HCT116 (cell line): Measurements from ENCODE around the gene SLC6A8. TPM values are rescaled to one million over a fixed set of nuclear protein-coding genes. Genes with fewer than 3 reads are reported as not detected.

Source experiments
- ATAC-seq: fragments of 200-7000 bp; cut with Tn5 transposase; 2 replicates; pipeline ENCODE4 v1.9.1; 2020; ENCODE audit warnings: mild to moderate bottlenecking, moderate library complexity
- BruUV-seq: library from RNA; stranded (reverse); fragments of 400-500 nt; replicated peaks from 2 replicates; lab custom pipeline; 2021; lab: Mats Ljungman, UMichigan
- CTCF ChIA-PET: fragments of 300-600 bp; sonication (Branson Sonifier 250); formaldehyde crosslinking; loops from one replicate; lab custom pipeline; 2021; ENCODE audit warnings: antibody characterized with exemption; lab: Charles Lee
- POLR2A ChIA-PET: fragments of 300-600, 350-600 bp; sonication (Branson Sonifier 250); formaldehyde crosslinking; loops from one replicate; lab custom pipeline; 2021; ENCODE audit warnings: antibody characterized with exemption; lab: Charles Lee
- RAD21 ChIA-PET, 2 experiments: fragments of 300-600 bp; sonication (Branson Sonifier 250); formaldehyde crosslinking; loops; one replicate each; lab custom pipeline; 2023; ENCODE audit warnings: low total read pairs in 2 of 2; ENCODE audit not compliant: uncharacterized antibody in 2 of 2, unreplicated experiment in 2 of 2, low non-redundant PET in 1 of 2; lab: Charles Lee
- DNase-seq: peaks from one replicate; pipeline ENCODE4 v3.0.0-alpha.2; 2010; ENCODE audit warnings: low read depth, low spot score
- H2AFZ ChIP-seq: fragments of 200-600 bp; shearing (Covaris generic), sonication (generic); 2 replicates; pipeline ENCODE4 v1.6.1; 2017; ENCODE audit warnings: low read depth, mixed run types, mixed read lengths, antibody characterized with exemption, low read length; ENCODE audit not compliant: poor library complexity, severe bottlenecking
- H3K27ac ChIP-seq: 2 replicates; pipeline ENCODE4 v1.5.1; 2012; ENCODE audit warnings: low read depth, low read length
- H3K27me3 ChIP-seq: fragments of 200-600 bp; sonication (generic); 2 replicates; pipeline ENCODE4 v1.6.1; 2016; ENCODE audit warnings: mixed run types, low read length, mixed read lengths; ENCODE audit not compliant: insufficient read depth
- H3K36me3 ChIP-seq, 2 experiments: fragments of 200-500 bp in 1 of 2; fragments of 200-600 bp in 1 of 2; sonication (Bioruptor generic) in 1 of 2; sonication (generic) in 1 of 2; 2 replicates each; pipeline versions ENCODE4 v1.5.1 to v1.6.1; 2014 to 2016; ENCODE audit warnings: low read length in 2 of 2, inconsistent platforms in 1 of 2, mixed read lengths in 1 of 2, mixed run types in 1 of 2; ENCODE audit not compliant: insufficient read depth in 2 of 2, control insufficient read depth in 1 of 2
- H3K4me1 ChIP-seq, 2 experiments: fragments of 200-600 bp in 1 of 2; sonication (generic) in 1 of 2; 2 replicates each; pipeline versions ENCODE4 v1.5.1 to v1.6.1; 2012 to 2017; ENCODE audit warnings: low read length in 2 of 2, inconsistent platforms in 1 of 2, mild to moderate bottlenecking in 1 of 2, mixed read lengths in 1 of 2, mixed run types in 1 of 2, moderate library complexity in 1 of 2; ENCODE audit not compliant: insufficient read depth in 2 of 2, control insufficient read depth in 1 of 2
- H3K4me2 ChIP-seq: fragments of 200-600 bp; sonication (generic); 2 replicates; pipeline ENCODE4 v1.6.1; 2017; ENCODE audit warnings: mixed run types, low read length, mixed read lengths
- H3K4me3 ChIP-seq, 2 experiments: fragments of 200-600 bp in 1 of 2; sonication (generic) in 1 of 2; replicated peaks in 1 of 2; 2 replicates each; pipeline ENCODE4 v1.5.1; 2011 to 2016; ENCODE audit warnings: low read length in 2 of 2, control low read depth in 1 of 2, low read depth in 1 of 2, mild to moderate bottlenecking in 1 of 2, mixed read lengths in 1 of 2, mixed run types in 1 of 2
- H3K79me2 ChIP-seq: fragments of 200-600 bp; sonication (generic); 2 replicates; pipeline ENCODE4 v1.6.1; 2017; ENCODE audit warnings: mild to moderate bottlenecking, mixed run types, low read length, moderate library complexity, mixed read lengths; ENCODE audit not compliant: insufficient read depth
- H3K9ac ChIP-seq: fragments of 200-600 bp; sonication (generic); 2 replicates; pipeline ENCODE4 v1.6.1; 2016; ENCODE audit warnings: low read length, mixed read lengths
- H3K9me2 ChIP-seq: fragments of 200-600 bp; sonication (generic), shearing (Covaris generic); 2 replicates; pipeline ENCODE4 v1.6.1; 2017; ENCODE audit warnings: mixed run types, mild to moderate bottlenecking, moderate library complexity; ENCODE audit not compliant: insufficient read depth
- H3K9me3 ChIP-seq, 2 experiments: fragments of 200-500 bp in 1 of 2; fragments of 200-600 bp in 1 of 2; sonication (Bioruptor generic) in 1 of 2; sonication (generic) in 1 of 2; 2 replicates each; pipeline ENCODE4 v1.6.1; 2014 to 2017; ENCODE audit warnings: low read length in 2 of 2, mixed read lengths in 2 of 2, inconsistent platforms in 1 of 2, low read depth in 1 of 2, mild to moderate bottlenecking in 1 of 2, mixed run types in 1 of 2, moderate library complexity in 1 of 2; ENCODE audit not compliant: control insufficient read depth in 1 of 2, insufficient read depth in 1 of 2
- H4K20me1 ChIP-seq: fragments of 200-600 bp; sonication (generic), shearing (Covaris generic); 2 replicates; pipeline ENCODE4 v1.6.1; 2017; ENCODE audit warnings: mixed run types, mild to moderate bottlenecking, moderate library complexity; ENCODE audit not compliant: insufficient read depth
- CEBPB ChIP-seq: IDR thresholded peaks from 2 replicates; pipeline ENCODE4 v1.6.1; 2012; ENCODE audit warnings: low read depth
- EGR1 ChIP-seq: IDR thresholded peaks from 2 replicates; pipeline ENCODE4 v1.6.1; 2012; ENCODE audit warnings: low read depth
- ELF1 ChIP-seq: IDR thresholded peaks from 2 replicates; pipeline ENCODE4 v1.6.1; 2012; ENCODE audit warnings: low read depth, borderline replicate concordance
- EZH2 ChIP-seq: fragments of 200-600 bp; sonication (generic); IDR thresholded peaks from 2 replicates; pipeline ENCODE4 v1.6.1; 2017; ENCODE audit warnings: antibody characterized with exemption, mixed run types
- EZH2phosphoT487 ChIP-seq: fragments of 200-600 bp; IDR thresholded peaks from 2 replicates; pipeline ENCODE4 v1.6.1; 2018; ENCODE audit warnings: antibody characterized with exemption, borderline replicate concordance
- POLR2A ChIP-seq: IDR thresholded peaks from 2 replicates; pipeline ENCODE4 v1.7.0; 2011; ENCODE audit warnings: borderline replicate concordance; ENCODE audit not compliant: insufficient read depth, insufficient read length; ENCODE audit errors: extremely low read depth
- POLR2AphosphoS5 ChIP-seq: IDR thresholded peaks from 2 replicates; pipeline ENCODE4 v1.6.1; 2011; ENCODE audit warnings: mild to moderate bottlenecking, low read depth, low read length, moderate library complexity
- RAD21 ChIP-seq: IDR thresholded peaks from 2 replicates; pipeline ENCODE4 v1.6.1; 2012; ENCODE audit warnings: low read depth, mild to moderate bottlenecking
- SIN3A ChIP-seq: IDR thresholded peaks from 2 replicates; pipeline ENCODE4 v1.6.1; 2012; ENCODE audit warnings: low read depth
- SRF ChIP-seq: IDR thresholded peaks from 2 replicates; pipeline ENCODE4 v1.6.1; 2012; ENCODE audit warnings: low read depth
- YY1 ChIP-seq: IDR thresholded peaks from 2 replicates; pipeline ENCODE4 v1.6.1; 2011; ENCODE audit warnings: low read length, low read depth, moderate library complexity, mild to moderate bottlenecking; ENCODE audit not compliant: insufficient replicate concordance; ENCODE audit errors: extremely low read depth
- ZFX ChIP-seq: fragments of 450-650 bp; IDR thresholded peaks from 2 replicates; pipeline ENCODE4 v1.6.1; 2017
- ZNF274 ChIP-seq: fragments of 200-500 bp; sonication (Bioruptor generic); IDR thresholded peaks from 2 replicates; pipeline ENCODE4 v1.6.1; 2014; ENCODE audit warnings: mild to moderate bottlenecking, low read depth, low read length, inconsistent platforms
- intact Hi-C: fragments of 100-400 bp; cut with micrococcal nuclease; formaldehyde crosslinking; loops from 2 replicates; pipeline ENCODE4 v1.10.0; 2022
- total RNA-seq: library from RNA; stranded (reverse); gene quantifications from one replicate; pipeline ENCODE4 v1.2.1, GENCODE V29; 2021; ENCODE audit not compliant: unreplicated experiment
- TF ChIP-seq, protein P1 (sequence below): IDR thresholded peaks from 2 replicates; pipeline ENCODE4 v1.6.1; 2012; ENCODE audit warnings: low read depth
- TF ChIP-seq, protein P2 (sequence below): IDR thresholded peaks from 2 replicates; pipeline ENCODE4 v1.6.1; 2011; ENCODE audit warnings: mild to moderate bottlenecking, low read length, moderate library complexity; ENCODE audit not compliant: insufficient replicate concordance; ENCODE audit errors: extremely low read depth

SLC6A8 gene
- total RNA-seq, 1 experiment from 2014 or later = 101 TPM

DNA sequence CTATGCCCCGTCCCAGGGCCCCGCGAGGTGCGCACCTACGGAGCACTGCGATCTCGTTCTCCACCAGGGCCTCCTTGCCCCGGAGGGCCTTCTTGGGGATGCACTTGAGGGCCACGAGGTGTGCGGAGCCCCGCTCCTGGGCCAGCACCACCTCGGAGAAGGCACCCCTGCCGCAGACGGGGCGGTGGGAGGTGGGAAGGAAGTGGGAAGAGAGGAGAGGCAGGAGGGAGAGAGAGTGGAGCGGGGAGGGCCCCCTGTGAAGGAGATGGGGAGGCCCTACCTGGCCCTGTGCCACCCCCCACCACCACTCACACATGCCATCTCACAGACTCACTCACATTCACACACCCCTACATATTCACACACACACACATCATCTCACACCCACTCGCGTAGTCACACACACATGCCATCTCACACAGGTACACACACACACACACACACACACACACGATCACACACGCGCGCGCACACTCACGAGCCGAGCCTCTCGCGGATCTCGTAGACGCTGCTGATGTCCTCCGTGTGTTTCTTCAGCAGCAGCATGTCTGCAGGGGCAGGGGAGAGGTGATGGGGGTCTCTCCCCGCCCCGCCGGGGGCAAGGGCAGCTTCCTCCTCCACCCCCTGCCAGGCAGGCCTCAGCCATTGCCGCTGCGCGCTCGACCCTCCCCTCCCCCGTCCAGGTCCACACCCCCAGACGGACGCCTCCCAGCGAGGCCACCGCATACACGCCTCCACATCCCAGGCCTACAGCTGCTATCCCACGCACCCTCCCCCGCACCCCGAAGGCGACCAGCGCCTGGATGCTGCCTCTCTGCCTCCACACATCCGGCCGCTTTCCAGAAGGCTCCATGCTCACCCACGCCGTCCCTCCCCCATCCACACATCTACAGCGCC, 14.9 kb upstream of the SLC6A8 start:
- CTCF ChIA-PET = no interaction called here
- no peak for TF ChIP-seq SIN3A
- TF ChIP-seq, protein P1, sequence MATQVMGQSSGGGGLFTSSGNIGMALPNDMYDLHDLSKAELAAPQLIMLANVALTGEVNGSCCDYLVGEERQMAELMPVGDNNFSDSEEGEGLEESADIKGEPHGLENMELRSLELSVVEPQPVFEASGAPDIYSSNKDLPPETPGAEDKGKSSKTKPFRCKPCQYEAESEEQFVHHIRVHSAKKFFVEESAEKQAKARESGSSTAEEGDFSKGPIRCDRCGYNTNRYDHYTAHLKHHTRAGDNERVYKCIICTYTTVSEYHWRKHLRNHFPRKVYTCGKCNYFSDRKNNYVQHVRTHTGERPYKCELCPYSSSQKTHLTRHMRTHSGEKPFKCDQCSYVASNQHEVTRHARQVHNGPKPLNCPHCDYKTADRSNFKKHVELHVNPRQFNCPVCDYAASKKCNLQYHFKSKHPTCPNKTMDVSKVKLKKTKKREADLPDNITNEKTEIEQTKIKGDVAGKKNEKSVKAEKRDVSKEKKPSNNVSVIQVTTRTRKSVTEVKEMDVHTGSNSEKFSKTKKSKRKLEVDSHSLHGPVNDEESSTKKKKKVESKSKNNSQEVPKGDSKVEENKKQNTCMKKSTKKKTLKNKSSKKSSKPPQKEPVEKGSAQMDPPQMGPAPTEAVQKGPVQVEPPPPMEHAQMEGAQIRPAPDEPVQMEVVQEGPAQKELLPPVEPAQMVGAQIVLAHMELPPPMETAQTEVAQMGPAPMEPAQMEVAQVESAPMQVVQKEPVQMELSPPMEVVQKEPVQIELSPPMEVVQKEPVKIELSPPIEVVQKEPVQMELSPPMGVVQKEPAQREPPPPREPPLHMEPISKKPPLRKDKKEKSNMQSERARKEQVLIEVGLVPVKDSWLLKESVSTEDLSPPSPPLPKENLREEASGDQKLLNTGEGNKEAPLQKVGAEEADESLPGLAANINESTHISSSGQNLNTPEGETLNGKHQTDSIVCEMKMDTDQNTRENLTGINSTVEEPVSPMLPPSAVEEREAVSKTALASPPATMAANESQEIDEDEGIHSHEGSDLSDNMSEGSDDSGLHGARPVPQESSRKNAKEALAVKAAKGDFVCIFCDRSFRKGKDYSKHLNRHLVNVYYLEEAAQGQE = no peak
- TF ChIP-seq CEBPB = no peak
- no peak for TF ChIP-seq ZNF274
- TF ChIP-seq RAD21 = no peak
- no peak for TF ChIP-seq EGR1
- TF ChIP-seq EZH2 = no peak
- no peak for TF ChIP-seq ELF1
- no peak for TF ChIP-seq YY1
- TF ChIP-seq SRF = no peak
- TF ChIP-seq EZH2phosphoT487 = no peak
- no peak for TF ChIP-seq ZFX
- no peak for TF ChIP-seq POLR2A
- no peak for TF ChIP-seq POLR2AphosphoS5
- TF ChIP-seq, protein P2, sequence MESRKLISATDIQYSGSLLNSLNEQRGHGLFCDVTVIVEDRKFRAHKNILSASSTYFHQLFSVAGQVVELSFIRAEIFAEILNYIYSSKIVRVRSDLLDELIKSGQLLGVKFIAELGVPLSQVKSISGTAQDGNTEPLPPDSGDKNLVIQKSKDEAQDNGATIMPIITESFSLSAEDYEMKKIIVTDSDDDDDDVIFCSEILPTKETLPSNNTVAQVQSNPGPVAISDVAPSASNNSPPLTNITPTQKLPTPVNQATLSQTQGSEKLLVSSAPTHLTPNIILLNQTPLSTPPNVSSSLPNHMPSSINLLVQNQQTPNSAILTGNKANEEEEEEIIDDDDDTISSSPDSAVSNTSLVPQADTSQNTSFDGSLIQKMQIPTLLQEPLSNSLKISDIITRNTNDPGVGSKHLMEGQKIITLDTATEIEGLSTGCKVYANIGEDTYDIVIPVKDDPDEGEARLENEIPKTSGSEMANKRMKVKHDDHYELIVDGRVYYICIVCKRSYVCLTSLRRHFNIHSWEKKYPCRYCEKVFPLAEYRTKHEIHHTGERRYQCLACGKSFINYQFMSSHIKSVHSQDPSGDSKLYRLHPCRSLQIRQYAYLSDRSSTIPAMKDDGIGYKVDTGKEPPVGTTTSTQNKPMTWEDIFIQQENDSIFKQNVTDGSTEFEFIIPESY = no peak
- Histone ChIP-seq H3K79me2 (no peaks in the 10 kb centered on the region), H3K9me3 (no peaks in the 10 kb centered on the region), H4K20me1 (no peaks in the 10 kb centered on the region), H3K27me3 (no peaks in the 10 kb centered on the region), H3K9ac (no peak overlapping the region), H2AFZ (no peak overlapping the region), H3K27ac (no peak overlapping the region), H3K4me1 (0 out of 4 replicates have a peak, but pooled peaks cover 0 to 3% of the 10 kb centered on the region in 2 experiments), H3K4me3 (no peak overlapping the region), H3K36me3 (no peaks in the 10 kb centered on the region), H3K4me2 (no peak overlapping the region), H3K9me2 (no peaks in the 10 kb centered on the region)
- no peak for ATAC-seq
- no TSS peak for BruUV-seq
- no peak for DNase-seq
- intact Hi-C loops = no loop called here
- RAD21 ChIA-PET = no interaction called here
- POLR2A ChIA-PET = no interaction called here
